Measurements from ENCODE around the gene SLC38A1. TPM values are rescaled to one million over a fixed set of nuclear protein-coding genes. Genes with fewer than 3 reads are reported as not detected.

Gene SLC38A1
- polyA plus RNA-seq, 1 of the 3 experiments (the other 2 are of a cell fraction) = 20.7 TPM

DNA sequence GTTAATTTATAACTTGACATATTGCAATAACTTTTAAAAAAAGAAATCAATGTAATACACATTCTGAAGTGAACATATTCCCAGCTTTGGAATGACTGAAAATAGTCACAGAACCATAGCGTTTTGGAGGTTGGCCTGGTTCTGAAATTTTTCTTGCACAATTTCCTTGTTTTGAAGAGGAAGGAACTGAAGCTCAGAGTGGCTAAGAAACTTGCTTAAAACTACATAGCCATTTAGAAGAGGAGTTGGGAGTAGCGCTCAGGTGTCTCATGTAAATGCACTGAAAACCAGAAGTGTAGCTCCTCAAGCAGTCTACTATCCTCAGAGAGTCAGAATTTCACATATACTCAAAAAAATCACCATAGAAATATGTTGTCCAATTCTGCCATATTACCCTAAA lies 41.2 kb downstream of the SLC38A1 start:
- CTCF ChIA-PET = interaction anchor here (1.6 kb wide), 1 partner anchor 13 kb away, joined by 4 read pairs; no protein-coding TSS in a partner anchor
- Histone ChIP-seq H3K4me2 (no peak overlapping the region), H3F3A (replicated peaks; ENCODE audit: insufficient read depth) (peaks cover 3% of the 10 kb centered on the region), H3K27me3 (ENCODE audit: insufficient read depth) (no peaks in the 10 kb centered on the region), H3K9ac (no peak overlapping the region), H3K9me3 (no peaks in the 10 kb centered on the region), H3K79me2 (ENCODE audit: insufficient read depth) (peaks cover 25% of the 10 kb centered on the region; the same call in 1 of the 2 replicates), H2AFZ (ENCODE audit: low read depth) (no peak overlapping the region), H3K4me1 (ENCODE audit: control insufficient read depth in 1 of 2, insufficient read depth in 2 of 2, low read depth in 1 of 2, low read length in 1 of 2) (no peaks in the 10 kb centered on the region), H3K27ac (ENCODE audit: low read depth in 2 of 2, low read length in 1 of 2) (no peak overlapping the region), H3K4me3 (ENCODE audit: low read depth in 2 of 2, low read length in 1 of 2) (no peak overlapping the region), H3K36me3 (replicated peaks in 1 of 2; ENCODE audit: control insufficient read depth in 1 of 2, insufficient read depth in 2 of 2, low read length in 1 of 2) (peaks cover 71 to 75% of the 10 kb centered on the region in 2 experiments), H4K20me1 (ENCODE audit: insufficient read depth) (0 out of 2 replicates have a peak, but pooled peaks cover 3% of the 10 kb centered on the region), H3K9me2 (no peaks in the 10 kb centered on the region; the same call in 1 of the 2 replicates)
- DNase-seq = no peak
- 100% methylated on average over 2 of the region's 2 CpGs for WGBS (ENCODE audit: low lambda C conversion rate)
- POLR2A ChIA-PET = no interaction called here
- TF ChIP-seq, protein P1, sequence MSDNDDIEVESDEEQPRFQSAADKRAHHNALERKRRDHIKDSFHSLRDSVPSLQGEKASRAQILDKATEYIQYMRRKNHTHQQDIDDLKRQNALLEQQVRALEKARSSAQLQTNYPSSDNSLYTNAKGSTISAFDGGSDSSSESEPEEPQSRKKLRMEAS (IDR thresholded peaks at IDR 0.05; ENCODE audit: low read depth) = no peak

DNA sequence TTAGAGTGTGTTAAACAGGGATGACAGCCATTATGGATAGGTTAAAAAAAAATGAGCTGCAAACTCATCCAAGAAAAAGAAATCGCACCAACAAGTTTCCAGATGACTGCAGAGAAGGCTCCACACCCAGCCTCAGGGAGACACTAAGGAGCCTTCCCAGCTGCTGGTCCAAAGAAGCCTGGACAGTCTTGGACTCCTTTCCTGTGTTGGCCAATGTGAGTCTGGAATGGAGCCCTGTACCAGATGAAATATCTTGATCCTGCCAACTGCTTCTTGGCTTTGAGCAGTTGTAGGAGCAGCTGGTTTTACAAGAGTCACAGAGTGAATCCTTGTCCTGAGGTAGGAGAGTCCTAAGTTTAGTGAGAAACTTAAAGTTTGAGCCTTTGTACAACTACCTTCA lies 44.5 kb downstream of the SLC38A1 start:
- Histone ChIP-seq H3K36me3 (replicated peaks in 1 of 2; ENCODE audit: control insufficient read depth in 1 of 2, insufficient read depth in 2 of 2, low read length in 1 of 2) (peaks cover 59 to 68% of the 10 kb centered on the region in 2 experiments), H3K4me2 (no peak overlapping the region), H3K4me1 (ENCODE audit: control insufficient read depth in 1 of 2, insufficient read depth in 2 of 2, low read depth in 1 of 2, low read length in 1 of 2) (peaks cover 16 to 25% of the 10 kb centered on the region in 2 experiments), H3K9me2 (no peaks in the 10 kb centered on the region; the same call in 1 of the 2 replicates), H3K9me3 (no peaks in the 10 kb centered on the region), H3K27me3 (ENCODE audit: insufficient read depth) (no peaks in the 10 kb centered on the region), H3K9ac (no peak overlapping the region), H4K20me1 (ENCODE audit: insufficient read depth) (no peaks in the 10 kb centered on the region), H3F3A (replicated peaks; ENCODE audit: insufficient read depth) (peaks cover 34% of the 10 kb centered on the region), H3K4me3 (ENCODE audit: low read depth in 2 of 2, low read length in 1 of 2) (no peak overlapping the region), H3K79me2 (ENCODE audit: insufficient read depth) (peaks cover 14% of the 10 kb centered on the region; the same call in 1 of the 2 replicates), H3K27ac (ENCODE audit: low read depth in 2 of 2, low read length in 1 of 2) (no peak overlapping the region), H2AFZ (ENCODE audit: low read depth) (no peak overlapping the region)
- CTCF ChIA-PET = interaction anchor here (1.9 to 2.1 kb wide), 2 partner anchors 14 to 39 kb away, joined by 8 to 9 read pairs; no protein-coding TSS in a partner anchor
- POLR2A ChIA-PET = interaction anchor here (1.0 kb wide), 1 partner anchor 13 kb away, joined by 3 read pairs; no protein-coding TSS in a partner anchor
- no peak for DNase-seq
- 95% methylated on average over 1 of the region's 1 CpG for WGBS (ENCODE audit: low lambda C conversion rate)
- TF ChIP-seq TCF12 (IDR thresholded peaks at IDR 0.05) (no peak), TAF1 (IDR thresholded peaks at IDR 0.05; ENCODE audit: borderline replicate concordance, low read depth, low read length) (no peak), JUND (IDR thresholded peaks at IDR 0.05) (no peak), CHD2 (IDR thresholded peaks at IDR 0.05; ENCODE audit: low read length, partially characterized antibody) (no peak), NFIC (IDR thresholded peaks at IDR 0.05; ENCODE audit: borderline replicate concordance) (no peak), GABPA (IDR thresholded peaks at IDR 0.05; ENCODE audit: low read depth) (no peak), SIN3A (IDR thresholded peaks at IDR 0.05; ENCODE audit: borderline replicate concordance, low read depth, low read length) (no peak)
- TF ChIP-seq, protein P2, sequence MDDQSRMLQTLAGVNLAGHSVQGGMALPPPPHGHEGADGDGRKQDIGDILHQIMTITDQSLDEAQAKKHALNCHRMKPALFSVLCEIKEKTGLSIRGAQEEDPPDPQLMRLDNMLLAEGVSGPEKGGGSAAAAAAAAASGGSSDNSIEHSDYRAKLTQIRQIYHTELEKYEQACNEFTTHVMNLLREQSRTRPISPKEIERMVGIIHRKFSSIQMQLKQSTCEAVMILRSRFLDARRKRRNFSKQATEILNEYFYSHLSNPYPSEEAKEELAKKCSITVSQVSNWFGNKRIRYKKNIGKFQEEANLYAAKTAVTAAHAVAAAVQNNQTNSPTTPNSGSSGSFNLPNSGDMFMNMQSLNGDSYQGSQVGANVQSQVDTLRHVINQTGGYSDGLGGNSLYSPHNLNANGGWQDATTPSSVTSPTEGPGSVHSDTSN (IDR thresholded peaks at IDR 0.05) = no peak
- TF ChIP-seq, protein P3, sequence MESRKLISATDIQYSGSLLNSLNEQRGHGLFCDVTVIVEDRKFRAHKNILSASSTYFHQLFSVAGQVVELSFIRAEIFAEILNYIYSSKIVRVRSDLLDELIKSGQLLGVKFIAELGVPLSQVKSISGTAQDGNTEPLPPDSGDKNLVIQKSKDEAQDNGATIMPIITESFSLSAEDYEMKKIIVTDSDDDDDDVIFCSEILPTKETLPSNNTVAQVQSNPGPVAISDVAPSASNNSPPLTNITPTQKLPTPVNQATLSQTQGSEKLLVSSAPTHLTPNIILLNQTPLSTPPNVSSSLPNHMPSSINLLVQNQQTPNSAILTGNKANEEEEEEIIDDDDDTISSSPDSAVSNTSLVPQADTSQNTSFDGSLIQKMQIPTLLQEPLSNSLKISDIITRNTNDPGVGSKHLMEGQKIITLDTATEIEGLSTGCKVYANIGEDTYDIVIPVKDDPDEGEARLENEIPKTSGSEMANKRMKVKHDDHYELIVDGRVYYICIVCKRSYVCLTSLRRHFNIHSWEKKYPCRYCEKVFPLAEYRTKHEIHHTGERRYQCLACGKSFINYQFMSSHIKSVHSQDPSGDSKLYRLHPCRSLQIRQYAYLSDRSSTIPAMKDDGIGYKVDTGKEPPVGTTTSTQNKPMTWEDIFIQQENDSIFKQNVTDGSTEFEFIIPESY (IDR thresholded peaks at IDR 0.05; ENCODE audit: borderline replicate concordance, low read depth) = no peak

All from SK-N-SH (cell line).